GM20431 (cell line): ENCODE results near the gene BMF.
"Not testable (repeated sequence)": the region's sequence is repeated elsewhere in the genome, so short reads cannot be mapped to it uniquely, and the experiment has no call there.

ENCODE experiments used
- in situ Hi-C: fragments of 300-500 bp; cut with MseI, MboI; formaldehyde crosslinking; loops from one replicate; pipeline ENCODE4 v1.15.0; 2020; ENCODE audit warnings: low sequenced_read_pairs; ENCODE audit not compliant: unreplicated experiment

BMF gene

DNA sequence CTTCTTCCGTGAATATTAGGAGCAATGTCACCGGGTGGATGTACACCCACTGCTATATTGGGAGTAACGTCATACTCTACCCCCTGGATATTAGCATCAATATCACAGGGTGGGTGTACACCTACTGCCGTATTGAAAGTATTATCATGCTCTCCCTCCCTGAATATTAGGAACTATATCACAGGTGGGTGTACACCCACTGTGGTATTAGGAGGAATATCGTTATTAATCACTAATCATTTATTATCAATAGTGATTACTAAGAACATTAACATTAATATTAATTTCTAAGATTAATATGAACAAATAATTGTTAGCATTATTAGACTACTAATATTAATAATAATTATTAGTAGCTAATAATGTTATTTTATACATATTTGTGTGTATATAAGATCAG, 21.4 kb upstream of the BMF start:
- in situ Hi-C loops: no loop called here

DNA sequence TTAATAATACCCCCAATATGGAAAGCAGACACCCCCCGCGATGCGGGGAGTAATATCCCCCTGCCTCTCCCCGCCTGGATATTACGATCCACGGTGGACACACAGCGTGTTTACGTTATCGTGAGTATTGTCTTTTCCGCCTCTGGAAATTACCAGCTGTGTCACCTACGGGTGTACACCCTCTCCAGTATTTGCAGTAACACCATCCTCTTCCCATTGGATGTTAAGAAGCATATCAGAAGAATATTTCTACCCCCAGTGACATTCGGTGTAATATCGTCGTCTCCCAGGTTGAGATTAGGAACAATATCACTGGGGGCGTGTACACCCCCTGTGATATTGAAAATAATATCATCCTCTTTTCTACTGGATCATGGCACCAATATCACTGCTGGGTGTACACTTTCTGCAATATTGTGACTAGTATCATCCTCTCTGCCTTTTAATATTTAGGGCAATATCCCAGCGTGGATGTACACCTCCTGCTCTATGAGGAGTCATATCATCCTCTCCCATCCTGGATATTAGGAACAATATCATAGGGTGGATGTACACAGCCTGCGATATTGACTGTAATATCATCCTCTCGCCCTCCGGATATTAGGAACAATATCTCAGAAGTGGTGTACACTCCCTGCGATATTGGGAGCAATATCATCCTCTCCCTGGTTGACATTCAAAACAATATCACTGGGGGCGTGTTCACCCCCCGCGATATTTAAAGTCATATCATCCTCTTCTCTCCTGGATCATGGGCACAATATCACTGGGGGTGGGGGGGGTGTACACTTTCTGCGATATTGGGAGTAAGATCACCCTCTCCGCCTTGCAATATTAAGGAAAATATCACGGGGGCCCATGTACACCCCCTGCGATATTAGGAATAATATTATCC, 20.3 kb upstream of the BMF start:
- in situ Hi-C loops: no loop called here

DNA sequence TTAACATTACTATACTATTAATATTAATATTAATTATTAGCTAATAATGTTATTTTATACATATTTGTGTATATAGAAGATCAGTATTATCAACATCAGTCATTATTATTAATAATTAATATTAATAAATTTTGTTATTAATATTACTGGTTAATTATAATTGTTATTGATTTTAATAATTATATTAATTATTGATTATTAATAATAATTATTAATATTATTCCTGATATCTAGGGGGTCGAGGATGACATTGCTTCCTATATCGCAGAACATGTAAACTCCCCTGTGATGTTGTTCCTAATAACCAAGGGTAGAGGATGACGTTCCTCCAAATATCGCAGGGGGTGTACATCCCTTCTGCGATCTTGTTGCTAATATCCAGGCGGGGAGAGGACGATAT, 17.3 kb upstream of the BMF start:
- in situ Hi-C loops: no loop called here

DNA sequence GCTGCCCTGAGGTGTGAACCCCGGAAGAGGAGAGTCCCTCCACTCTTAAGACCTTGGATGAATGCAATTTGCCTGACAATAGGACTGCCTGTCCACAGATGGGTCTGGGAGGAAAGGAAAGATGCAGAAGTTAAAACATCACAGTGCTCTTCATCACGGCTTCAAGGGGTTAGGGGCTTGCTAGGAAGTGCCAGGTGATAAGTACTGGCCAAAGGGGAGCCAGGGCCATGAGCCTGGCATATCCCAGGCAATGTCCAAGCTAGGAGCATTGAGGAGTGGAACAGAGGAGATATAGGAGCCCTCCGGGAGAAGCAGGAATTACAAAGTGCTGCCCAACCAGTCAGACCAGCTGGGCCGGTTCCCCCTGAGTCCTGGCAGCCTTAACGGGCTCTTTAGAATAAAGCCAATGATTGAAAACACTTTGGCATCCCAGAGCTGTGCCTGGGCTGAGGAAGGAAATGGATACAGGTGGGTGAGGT, 16.2 kb upstream of the BMF start:
- in situ Hi-C loops: not testable (repeated sequence)

DNA sequence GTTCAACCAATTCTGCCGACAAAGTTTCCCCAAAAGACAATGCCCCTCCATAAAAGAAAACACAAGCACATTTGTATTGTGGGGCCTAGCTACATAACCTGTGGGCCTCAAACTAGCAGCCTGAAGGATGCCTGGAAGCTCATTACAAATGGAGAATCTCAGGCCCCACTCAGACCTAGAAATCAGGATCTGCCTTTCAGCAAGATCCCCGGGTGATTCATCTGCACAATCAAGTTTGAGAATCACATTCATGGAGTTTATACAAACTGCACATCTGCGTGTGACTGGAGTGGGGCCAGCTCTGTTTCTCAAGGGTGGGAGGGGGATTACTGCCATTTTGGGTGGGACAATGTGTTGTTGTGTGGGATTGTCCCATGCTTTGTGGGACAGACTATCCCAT, 15.7 kb upstream of the BMF start:
- in situ Hi-C loops: not testable (repeated sequence)

DNA sequence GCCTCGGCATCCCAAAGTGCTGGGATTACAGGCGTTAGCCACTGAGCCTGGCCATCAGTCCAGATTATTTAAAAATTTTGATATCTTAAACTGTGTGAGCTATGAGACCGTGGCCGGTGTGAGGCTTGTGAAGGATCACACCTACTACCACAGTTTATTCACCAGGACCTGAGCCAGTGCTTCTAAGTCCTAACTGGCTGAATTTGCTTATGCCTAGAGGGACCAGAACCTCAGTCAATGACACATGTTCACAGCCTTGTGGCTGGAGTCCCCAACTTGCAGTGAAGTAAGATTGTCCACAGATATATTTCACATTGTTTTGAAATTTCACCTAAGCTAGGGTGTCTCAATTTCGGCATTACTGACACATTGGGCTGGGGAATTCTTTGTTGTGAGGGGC, 15.2 kb upstream of the BMF start:
- in situ Hi-C loops: not testable (repeated sequence)

DNA sequence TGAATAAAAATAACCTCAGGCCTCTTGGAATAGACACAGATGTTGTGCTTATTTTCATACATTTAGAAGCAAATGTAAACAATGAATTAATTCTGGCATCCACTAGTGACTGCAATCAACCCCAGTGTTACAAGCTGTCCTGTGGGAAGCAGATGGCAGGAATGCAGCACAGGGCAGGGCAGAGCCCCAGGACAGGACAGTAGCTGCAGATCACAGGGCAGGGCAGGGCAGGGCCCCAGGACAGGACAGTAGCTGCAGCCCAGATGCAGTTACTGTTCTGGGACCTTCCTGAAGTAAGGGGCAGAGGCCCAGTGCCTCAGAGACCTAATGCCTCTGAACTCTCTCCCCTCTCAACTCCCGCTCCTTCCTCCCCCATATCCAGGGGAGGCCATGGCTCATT, 14.3 kb upstream of the BMF start:
- in situ Hi-C loops: not testable (repeated sequence)

DNA sequence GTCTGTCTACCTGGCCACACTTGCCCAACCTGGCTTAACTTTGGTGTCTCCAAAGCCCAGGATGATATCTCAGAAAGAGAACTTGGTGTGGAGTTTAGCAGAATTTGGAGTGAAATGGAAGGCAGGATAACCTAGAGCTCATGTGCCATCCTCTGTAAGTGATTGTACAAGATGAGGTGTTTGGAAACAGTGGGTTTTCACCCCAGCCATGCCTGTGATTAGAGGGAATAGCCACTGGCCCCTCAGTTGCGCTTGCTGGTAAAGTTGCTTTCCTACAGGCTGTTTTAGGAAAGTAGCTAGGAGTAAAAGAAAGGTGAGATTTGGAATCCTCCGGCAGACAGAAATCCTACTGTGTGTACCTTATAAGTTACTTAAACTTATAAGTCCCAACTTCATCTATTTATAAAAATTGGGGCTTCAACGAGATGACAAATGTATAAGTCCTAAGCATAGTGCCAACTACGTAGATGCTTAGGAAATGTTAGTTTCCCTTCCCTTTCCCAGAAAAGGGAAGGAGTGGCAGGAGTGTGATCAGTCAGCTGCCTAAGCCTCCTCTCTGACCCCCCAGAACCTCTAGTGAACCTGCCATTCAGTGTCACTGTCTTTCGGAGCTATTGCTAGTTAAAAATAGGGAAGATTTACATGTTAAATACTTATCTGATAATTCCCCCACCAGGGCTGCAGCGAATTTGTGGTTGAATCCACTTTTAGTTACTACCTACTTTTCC, 13.4 kb upstream of the BMF start:
- in situ Hi-C loops: no loop called here

DNA sequence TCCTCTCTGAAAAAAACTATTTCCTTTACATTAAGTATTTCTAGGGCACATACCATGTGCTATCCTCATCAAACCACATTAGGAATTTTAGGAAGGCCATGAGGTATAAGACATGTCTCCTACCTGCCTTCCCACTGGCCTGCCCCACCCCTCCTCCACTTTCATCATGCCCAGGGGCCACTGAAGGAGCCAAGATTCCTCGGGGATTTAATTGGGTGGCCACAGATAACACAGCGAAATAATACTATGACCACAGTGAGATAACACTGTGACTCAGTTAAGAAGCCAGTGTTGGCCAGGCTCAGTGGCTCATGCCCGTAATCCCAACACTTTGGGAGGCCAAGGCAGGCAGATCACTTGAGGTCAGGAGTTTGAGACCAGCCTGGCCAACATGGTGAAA, 9.8 kb upstream of the BMF start:
- in situ Hi-C loops: loop anchor here (10.0 kb wide), 1 partner anchor 74 kb away; no protein-coding TSS in a partner anchor

DNA sequence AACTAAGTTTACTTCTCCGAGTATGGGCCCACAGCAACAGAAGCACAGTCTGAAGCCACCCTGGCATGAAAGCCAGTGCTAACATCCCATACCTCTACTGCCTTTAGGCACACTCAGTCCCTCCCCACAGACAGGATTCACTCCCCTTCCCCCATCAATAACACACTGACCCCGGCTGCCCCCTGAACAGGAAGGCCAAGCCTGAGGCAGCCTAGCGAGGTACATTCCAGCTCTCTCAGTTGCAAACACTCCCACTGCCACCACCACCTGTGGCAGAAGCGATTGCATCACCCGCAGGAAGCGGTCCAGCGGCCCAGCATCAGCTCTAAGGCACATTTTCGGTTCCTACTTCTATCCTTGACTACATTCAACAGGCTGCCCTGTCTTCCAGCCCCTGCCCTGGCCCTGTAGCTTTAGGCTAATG, 7.0 kb upstream of the BMF start:
- in situ Hi-C loops: loop anchor here (10.0 kb wide), 1 partner anchor 71 kb away; no protein-coding TSS in a partner anchor

DNA sequence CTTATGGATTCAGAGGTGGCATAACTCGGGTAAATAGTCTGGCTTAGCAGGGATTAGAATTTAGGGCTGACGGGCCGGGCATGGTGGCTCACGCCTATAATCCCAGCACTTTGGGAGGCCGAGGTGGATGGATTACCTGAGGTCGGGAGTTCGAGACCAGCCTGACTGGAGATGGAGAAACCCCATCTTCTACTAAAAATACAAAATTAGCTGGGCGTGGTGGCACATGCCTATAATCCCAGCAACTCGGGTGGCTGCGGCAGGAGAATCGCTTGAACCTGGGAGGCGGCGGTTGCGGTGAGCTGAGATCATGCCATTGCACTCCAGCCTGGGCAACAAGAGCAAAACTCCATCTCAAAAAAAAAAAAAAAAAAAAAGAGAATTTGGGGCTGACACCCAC, 6.4 kb upstream of the BMF start:
- in situ Hi-C loops: loop anchor here (10.0 kb wide), 1 partner anchor 70 kb away; no protein-coding TSS in a partner anchor

DNA sequence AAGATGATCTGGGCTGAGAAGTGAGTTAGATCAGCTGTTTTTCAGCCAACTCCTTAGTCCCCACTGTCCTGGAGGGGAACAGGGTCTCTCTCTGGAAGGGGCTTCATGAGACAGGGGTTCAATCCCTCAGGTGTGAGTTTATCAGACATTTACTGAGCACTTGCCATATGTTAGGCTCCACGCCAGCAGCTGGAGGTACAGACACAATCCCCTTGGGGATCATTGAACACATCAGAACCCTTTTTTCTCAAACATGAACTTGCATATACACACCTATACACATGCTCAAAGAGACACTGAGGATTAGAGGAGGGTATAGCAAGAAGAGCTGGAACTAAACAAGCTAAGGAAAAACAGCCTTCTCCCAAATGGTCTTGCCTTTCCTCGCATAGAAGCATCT, 5.5 kb upstream of the BMF start:
- in situ Hi-C loops: loop anchor here (10.0 kb wide), 1 partner anchor 69 kb away; no protein-coding TSS in a partner anchor

DNA sequence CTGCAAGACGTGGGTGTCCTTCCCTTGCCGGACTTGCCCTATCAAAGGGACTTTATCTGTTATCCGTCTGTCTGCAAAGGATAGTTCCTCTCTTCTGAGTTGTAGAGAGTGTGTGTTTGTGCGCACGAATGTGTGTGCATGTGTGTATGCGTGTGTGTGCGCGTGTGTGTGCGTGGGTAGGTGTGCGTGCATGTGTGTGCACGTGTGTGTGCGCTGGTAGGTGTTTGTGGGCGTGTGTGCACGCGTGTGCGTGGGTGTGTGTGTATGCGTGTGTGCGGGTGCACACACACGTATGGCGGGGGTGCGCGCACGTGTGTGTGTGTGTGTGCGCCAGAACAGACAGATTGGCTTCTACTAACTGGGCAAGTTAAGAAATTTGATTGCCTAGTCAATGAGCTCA, 4.1 kb upstream of the BMF start:
- in situ Hi-C loops: loop anchor here (10.0 kb wide), 1 partner anchor 68 kb away; no protein-coding TSS in a partner anchor

DNA sequence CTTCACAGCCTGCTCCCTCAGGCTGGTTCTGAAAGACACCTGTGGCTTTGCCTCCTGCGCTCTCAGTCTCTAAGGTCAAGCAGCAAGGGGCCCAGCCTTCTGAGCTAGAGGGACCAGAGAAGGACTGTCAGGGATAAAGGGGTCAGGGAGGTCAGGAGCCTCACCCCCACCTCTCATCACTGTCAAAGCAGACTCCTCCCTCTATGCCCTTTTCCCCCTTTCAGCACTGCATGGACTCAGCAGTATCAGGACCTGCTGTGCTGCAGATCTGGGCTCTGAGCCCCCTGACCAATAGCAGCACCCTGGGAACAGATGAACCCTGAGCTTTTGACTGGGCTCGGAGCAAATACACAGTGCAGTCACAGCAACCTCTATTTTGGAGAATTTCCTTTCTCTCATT, 3.2 kb upstream of the BMF start:
- in situ Hi-C loops: loop anchor here (10.0 kb wide), 1 partner anchor 67 kb away; no protein-coding TSS in a partner anchor

DNA sequence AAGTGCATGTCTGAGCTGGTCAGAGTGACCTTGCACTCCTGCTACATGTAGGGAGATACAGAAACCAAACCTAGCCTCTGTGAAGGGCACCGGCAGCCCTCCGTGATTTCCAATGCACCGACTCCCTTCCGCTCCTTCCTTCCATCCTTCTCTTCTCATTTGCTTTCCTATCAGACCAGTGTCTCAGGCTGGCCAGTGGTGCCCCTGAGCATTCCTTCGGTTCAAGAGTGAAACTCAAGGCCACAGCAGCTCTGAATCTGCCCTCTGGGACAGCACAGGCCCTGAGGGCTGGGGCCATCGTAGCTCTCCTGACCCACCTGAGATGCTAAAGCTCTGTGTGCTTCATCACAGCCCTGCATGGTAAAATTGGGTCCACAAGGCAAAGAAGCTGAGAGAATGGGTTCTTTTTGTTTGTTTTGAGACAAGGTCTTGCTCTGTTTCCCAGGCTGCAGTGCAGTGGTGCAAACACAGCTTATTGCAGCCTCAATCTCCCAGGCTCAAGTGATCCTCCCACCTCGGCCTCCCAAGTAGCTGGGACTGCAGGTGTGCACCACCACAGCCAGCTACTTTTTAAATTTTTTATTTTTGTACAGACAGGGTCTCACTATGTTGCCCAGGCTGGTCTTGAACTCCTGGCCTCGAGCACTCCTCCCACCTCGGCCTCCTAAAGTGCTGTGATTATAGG, 2.3 kb upstream of the BMF start:
- in situ Hi-C loops: loop anchor here (10.0 kb wide), 1 partner anchor 66 kb away; no protein-coding TSS in a partner anchor

DNA sequence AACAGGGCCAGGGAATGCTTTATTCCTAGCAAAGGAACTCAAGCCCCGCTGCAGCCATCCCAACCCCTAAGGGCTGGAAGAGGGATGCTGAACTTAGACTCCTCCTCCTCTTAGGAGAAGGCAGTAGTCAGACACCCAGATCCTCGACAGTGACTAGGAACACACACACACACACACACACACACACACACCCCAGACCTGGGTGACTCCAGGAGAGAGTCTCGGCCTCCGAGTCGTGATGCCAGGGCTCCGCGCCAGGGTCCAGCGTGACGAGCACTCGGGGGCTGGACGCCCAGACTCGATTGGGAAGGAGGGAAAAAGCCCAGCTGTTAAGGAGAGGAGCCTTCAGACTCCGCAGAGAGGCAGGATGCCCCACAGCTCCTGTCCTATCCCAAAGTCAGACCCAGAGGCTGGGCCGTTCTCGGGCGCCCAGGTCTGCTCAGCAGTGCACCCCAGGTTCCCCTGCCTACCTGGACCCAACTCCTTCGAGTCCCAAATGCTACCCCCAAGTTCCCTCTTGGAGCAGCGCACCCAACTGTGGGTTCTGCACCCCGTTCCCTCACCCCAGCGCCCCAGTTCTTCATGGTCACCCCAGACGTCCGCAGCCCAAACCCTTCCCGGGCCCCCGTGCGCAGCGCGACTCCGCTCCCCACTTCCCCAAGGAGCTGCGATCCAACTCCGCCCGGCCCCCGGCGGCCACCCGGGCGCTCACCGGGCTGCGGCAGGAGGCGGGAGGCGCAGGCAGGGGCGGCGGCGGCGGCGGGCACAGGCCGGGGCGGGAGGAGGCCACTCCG, 421 bp downstream of the BMF start:
- in situ Hi-C loops: no loop called here

DNA sequence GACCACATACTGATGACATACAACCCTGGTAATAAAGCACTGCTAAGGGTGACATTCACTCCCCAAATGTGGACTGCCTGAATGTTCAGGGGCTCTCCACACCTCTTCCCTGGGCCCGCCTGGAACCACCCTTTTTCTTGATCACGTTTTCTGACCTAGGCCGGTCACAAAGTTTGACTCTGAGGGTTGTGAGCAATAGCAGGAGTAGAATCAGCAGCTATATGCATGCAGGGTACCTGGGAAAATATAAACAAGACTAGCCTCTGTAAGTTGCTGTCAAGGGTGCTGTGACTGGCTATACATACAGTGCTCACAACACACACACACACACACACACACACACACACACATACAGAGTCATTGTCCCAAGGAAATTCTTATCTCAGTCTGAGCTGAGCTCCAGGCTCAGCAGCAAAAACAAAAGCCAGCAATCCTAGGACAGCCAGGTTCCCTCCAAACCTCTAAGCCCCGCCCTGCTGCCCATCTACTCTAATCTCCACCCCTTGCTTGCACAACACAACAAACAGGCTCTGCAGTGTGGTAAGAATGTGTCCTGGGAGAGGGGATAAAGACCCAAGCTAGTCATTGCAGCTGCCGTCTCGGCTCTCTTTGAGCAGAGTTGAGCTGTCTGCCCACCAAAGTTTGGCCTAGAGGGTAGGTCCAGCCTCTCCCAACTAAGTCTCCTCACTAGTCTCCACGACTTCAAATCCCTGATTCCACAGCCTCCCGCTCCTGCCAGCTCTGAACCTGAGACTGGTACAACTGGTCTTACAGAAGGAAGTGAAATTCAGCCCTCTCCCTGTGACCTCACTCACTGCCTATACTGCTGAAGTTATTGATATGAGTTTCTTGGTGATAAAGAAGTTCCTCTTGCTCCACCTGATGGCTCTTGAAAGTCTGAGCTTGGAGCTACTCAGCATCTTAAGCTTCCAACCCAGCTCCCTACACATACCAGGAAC, 2.2 kb downstream of the BMF start:
- in situ Hi-C loops: no loop called here

DNA sequence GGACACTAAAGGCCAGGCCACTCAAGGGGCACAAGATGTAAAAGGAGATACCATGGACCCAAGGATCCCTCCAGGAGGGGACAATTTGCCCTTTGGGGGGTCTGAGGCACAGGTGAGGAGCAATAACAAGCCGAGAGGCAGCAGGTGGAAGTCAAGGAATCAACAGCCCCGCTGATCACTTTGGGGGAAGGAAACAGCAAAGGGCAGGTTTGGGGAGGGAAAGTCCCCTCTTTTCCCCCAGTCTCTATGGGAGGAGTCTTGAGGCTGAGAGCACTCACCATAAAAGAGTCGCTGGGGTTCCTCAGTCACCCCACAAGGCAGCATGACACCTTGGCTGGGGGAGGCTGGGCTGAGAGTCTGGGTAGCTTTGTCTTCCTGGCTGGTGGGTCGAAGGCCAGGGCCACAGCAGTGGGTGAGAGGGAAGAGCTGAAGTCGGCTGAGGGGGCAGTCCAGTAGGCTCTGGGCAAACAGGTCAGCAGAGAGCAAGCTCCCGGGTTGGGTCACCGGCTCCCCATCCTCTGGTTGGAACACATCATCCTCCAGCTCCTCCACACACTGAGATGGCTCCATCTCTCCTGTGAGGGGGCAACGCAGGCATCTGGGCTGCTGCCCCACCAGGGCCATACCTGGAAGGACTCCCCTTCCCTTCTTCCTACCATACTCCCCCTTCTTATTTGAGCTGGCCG, 3.0 kb downstream of the BMF start:
- in situ Hi-C loops: no loop called here
